T-helper 17 cell (primary cell): ENCODE results near the gene ADARB1. TPM values are rescaled to one million over a fixed set of nuclear protein-coding genes. Genes with fewer than 3 reads are reported as not detected.
A peak's percentile ranks its signal among the peaks of the same experiment; 100 is the strongest.

Source experiments
- ATAC-seq: fragments of 150-1000 bp; cut with Tn5 transposase; 2 replicates; pipeline ENCODE4 v1.10.0; 2021; ENCODE audit warnings: mild to moderate bottlenecking, moderate library complexity
- DNase-seq, 3 donors: peaks; one replicate each; pipeline versions ENCODE4 v3.0.0 to v3.0.0-alpha.2; 2020 to 2021
- H3K9me3 ChIP-seq: one replicate; pipeline ENCODE4 v1.7.0; 2013; ENCODE audit warnings: low read length, mild to moderate bottlenecking; ENCODE audit not compliant: control insufficient read depth, poor library complexity, severe bottlenecking
- H3K27ac Mint-ChIP-seq: one replicate; pipeline ENCODE4 v1.8.0; 2022; ENCODE audit warnings: mild to moderate bottlenecking, moderate library complexity, mixed read lengths
- H3K27me3 Mint-ChIP-seq: one replicate; pipeline ENCODE4 v1.8.0; 2022; ENCODE audit warnings: mixed read lengths
- H3K36me3 Mint-ChIP-seq: one replicate; pipeline ENCODE4 v1.8.0; 2022; ENCODE audit warnings: low read depth, mixed read lengths
- H3K4me1 Mint-ChIP-seq: one replicate; pipeline ENCODE4 v1.8.0; 2022; ENCODE audit warnings: mild to moderate bottlenecking, mixed read lengths
- H3K4me3 Mint-ChIP-seq: one replicate; pipeline ENCODE4 v1.8.0; 2022; ENCODE audit warnings: mild to moderate bottlenecking, moderate library complexity, mixed read lengths
- total RNA-seq, 4 donors: library from RNA in 2 of 4; stranded (reverse) in 2 of 4; gene quantifications; one replicate each; pipeline ENCODE4 v1.2.3 and lab custom pipeline; 2022 to 2026

The ADARB1 gene
- total RNA-seq, 2 donors from 2014 or later, result 28.4 to 37.0 TPM

GRCh38 chr21:45043541-45044020 is 30.8 kb upstream of the ADARB1 start:
- peaks cover 18% of the 10 kb centered on the region for H3K27me3 Mint-ChIP-seq
- peaks cover 7% of the 10 kb centered on the region for H3K36me3 Mint-ChIP-seq
- no peak overlapping the region for H3K4me3 Mint-ChIP-seq
- H3K4me1 Mint-ChIP-seq, result no peaks in the 10 kb centered on the region
- DNase-seq (no peak), ATAC-seq (no peak)
- H3K27ac Mint-ChIP-seq, result no peak overlapping the region
- H3K9me3 ChIP-seq, result peaks cover 2% of the 10 kb centered on the region

GRCh38 chr21:45045481-45045880 is 28.9 kb upstream of the ADARB1 start:
- no peak for ATAC-seq

GRCh38 chr21:45047257-45047656 is 27.1 kb upstream of the ADARB1 start:
- Mint-ChIP-seq H3K27ac (no peak overlapping the region), H3K4me1 (peaks cover 2% of the 10 kb centered on the region), H3K4me3 (no peak overlapping the region), H3K36me3 (peaks cover 4% of the 10 kb centered on the region), H3K27me3 (peaks cover 33% of the 10 kb centered on the region)
- no peak for DNase-seq
- peaks cover 2% of the 10 kb centered on the region for H3K9me3 ChIP-seq
- no peak for ATAC-seq

More at GRCh38 chr21:45045481-45045880, 28.9 kb upstream of the ADARB1 start:
- H3K27me3 Mint-ChIP-seq, result peaks cover 28% of the 10 kb centered on the region
- peaks cover 2% of the 10 kb centered on the region for H3K4me1 Mint-ChIP-seq
- DNase-seq, result no peak
- peaks cover 2% of the 10 kb centered on the region for H3K9me3 ChIP-seq
- H3K36me3 Mint-ChIP-seq, result peaks cover 7% of the 10 kb centered on the region
- no peak overlapping the region for H3K4me3 Mint-ChIP-seq
- H3K27ac Mint-ChIP-seq, result no peak overlapping the region

GRCh38 chr21:45048026-45048698 is 26.2 kb upstream of the ADARB1 start:
- no peak overlapping the region for H3K4me3 Mint-ChIP-seq
- H3K27ac Mint-ChIP-seq, result no peak overlapping the region
- peaks cover 2% of the 10 kb centered on the region for H3K4me1 Mint-ChIP-seq
- no peak for DNase-seq
- H3K36me3 Mint-ChIP-seq, result peaks cover 3% of the 10 kb centered on the region
- peaks cover 36% of the 10 kb centered on the region for H3K27me3 Mint-ChIP-seq
- ATAC-seq, result no peak
- peaks cover 2% of the 10 kb centered on the region for H3K9me3 ChIP-seq

GRCh38 chr21:45048968-45049367 is 25.4 kb upstream of the ADARB1 start:
- Mint-ChIP-seq H3K4me3 (no peak overlapping the region), H3K27me3 (peaks cover 44% of the 10 kb centered on the region), H3K4me1 (peaks cover 2% of the 10 kb centered on the region), H3K27ac (no peak overlapping the region), H3K36me3 (peaks cover 3% of the 10 kb centered on the region)
- ATAC-seq (no peak), DNase-seq (no peak)
- peaks cover 2% of the 10 kb centered on the region for H3K9me3 ChIP-seq

- Mint-ChIP-seq H3K4me3 (no peak overlapping the region), H3K4me1 (peaks cover 2% of the 10 kb centered on the region), H3K36me3 (no peaks in the 10 kb centered on the region), H3K27ac (no peak overlapping the region), H3K27me3 (peaks cover 45% of the 10 kb centered on the region)
- H3K9me3 ChIP-seq, result peaks cover 2% of the 10 kb centered on the region
- ATAC-seq (no peak), DNase-seq (no peak)
These were observed 24.6 kb upstream of the ADARB1 start for GRCh38 chr21:45049714-45050344.

- H3K36me3 Mint-ChIP-seq, result no peaks in the 10 kb centered on the region
- H3K4me1 Mint-ChIP-seq, result peaks cover 2% of the 10 kb centered on the region
- ATAC-seq, result no peak
- no peak overlapping the region for H3K4me3 Mint-ChIP-seq
- DNase-seq, result no peak
- no peak overlapping the region for H3K27ac Mint-ChIP-seq
- H3K27me3 Mint-ChIP-seq, result peaks cover 49% of the 10 kb centered on the region
- H3K9me3 ChIP-seq, result peaks cover 2% of the 10 kb centered on the region
These were observed 24.0 kb upstream of the ADARB1 start for GRCh38 chr21:45050345-45050796.

- peaks cover 2% of the 10 kb centered on the region for H3K9me3 ChIP-seq
- DNase-seq, result no peak
- Mint-ChIP-seq H3K4me1 (peaks cover 2% of the 10 kb centered on the region), H3K36me3 (no peaks in the 10 kb centered on the region), H3K27ac (no peak overlapping the region), H3K27me3 (peaks cover 50% of the 10 kb centered on the region), H3K4me3 (no peak overlapping the region)
- no peak for ATAC-seq
These were observed 23.4 kb upstream of the ADARB1 start for GRCh38 chr21:45050797-45051489.

GRCh38 chr21:45051580-45052434 is 22.6 kb upstream of the ADARB1 start:
- no peaks in the 10 kb centered on the region for H3K9me3 ChIP-seq
- ATAC-seq (no peak), DNase-seq (no peak)
- no peaks in the 10 kb centered on the region for H3K36me3 Mint-ChIP-seq
- H3K4me3 Mint-ChIP-seq, result no peak overlapping the region
- H3K4me1 Mint-ChIP-seq, result peaks cover 2% of the 10 kb centered on the region
- H3K27me3 Mint-ChIP-seq, result peaks cover 59% of the 10 kb centered on the region
- peak overlapping the region; percentile 32 for H3K27ac Mint-ChIP-seq

- Mint-ChIP-seq H3K4me1 (peaks cover 2% of the 10 kb centered on the region), H3K27me3 (peaks cover 63% of the 10 kb centered on the region), H3K27ac (no peak overlapping the region), H3K4me3 (no peak overlapping the region), H3K36me3 (no peaks in the 10 kb centered on the region)
- ATAC-seq, result no peak
- no peaks in the 10 kb centered on the region for H3K9me3 ChIP-seq
- DNase-seq, result no peak
These were observed 21.4 kb upstream of the ADARB1 start for GRCh38 chr21:45052960-45053359.

GRCh38 chr21:45053561-45054226 is 20.7 kb upstream of the ADARB1 start:
- Mint-ChIP-seq H3K4me3 (no peak overlapping the region), H3K36me3 (no peaks in the 10 kb centered on the region), H3K27me3 (peaks cover 63% of the 10 kb centered on the region), H3K4me1 (peaks cover 2% of the 10 kb centered on the region), H3K27ac (peak overlapping the region; percentile 69)
- no peak for DNase-seq
- no peaks in the 10 kb centered on the region for H3K9me3 ChIP-seq
- ATAC-seq, result no peak

- ATAC-seq (no peak), DNase-seq (no peak)
- H3K9me3 ChIP-seq, result no peaks in the 10 kb centered on the region
- H3K27ac Mint-ChIP-seq, result peak overlapping the region; percentile 69
- H3K36me3 Mint-ChIP-seq, result no peaks in the 10 kb centered on the region
- H3K4me1 Mint-ChIP-seq, result peaks cover 2% of the 10 kb centered on the region
- H3K27me3 Mint-ChIP-seq, result peaks cover 63% of the 10 kb centered on the region
- H3K4me3 Mint-ChIP-seq, result no peak overlapping the region
These were observed 20.0 kb upstream of the ADARB1 start for GRCh38 chr21:45054227-45054926.
